ENCODE measurements around the gene C9orf50. TPM values are rescaled to one million over a fixed set of nuclear protein-coding genes. Genes with fewer than 3 reads are reported as not detected.

Gene C9orf50
- total RNA-seq, 1 experiment from 2014 or later = not detected

DNA sequence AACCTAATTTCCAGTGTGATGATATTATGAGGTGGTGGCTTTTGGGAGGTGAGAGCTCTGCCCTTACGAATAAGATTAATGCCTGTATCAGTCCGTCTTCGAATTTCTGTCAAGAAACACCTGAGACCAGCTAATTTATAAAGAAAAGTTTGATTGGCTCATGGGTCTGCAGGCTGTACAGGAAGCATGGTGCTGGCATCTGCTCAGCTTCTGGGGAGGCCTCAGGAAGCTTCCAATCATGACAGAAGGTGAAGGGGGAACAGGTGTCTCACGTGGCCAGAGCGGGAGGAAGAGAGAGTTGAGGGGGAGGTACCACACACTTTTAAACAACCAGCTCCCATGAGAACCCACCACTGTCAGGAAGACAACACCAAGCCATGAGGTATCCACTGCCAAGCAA is 46.9 kb downstream of the C9orf50 start:
- Histone ChIP-seq H3K9me3 (ENCODE audit: control insufficient read depth, insufficient read depth, low read depth, low read length) (no peaks in the 10 kb centered on the region), H3K4me1 (ENCODE audit: control insufficient read depth, insufficient read depth, low read length) (peaks cover 6% of the 10 kb centered on the region), H3K4me3 (ENCODE audit: low read depth in 2 of 2, low read length in 2 of 2) (no peak overlapping the region), H3K27ac (ENCODE audit: low read length) (no peak overlapping the region), H3K36me3 (ENCODE audit: control insufficient read depth, insufficient read depth, low read length) (no peaks in the 10 kb centered on the region), H3K27me3 (ENCODE audit: control insufficient read depth, insufficient read depth, low read length) (no peaks in the 10 kb centered on the region)
- DNase-seq (ENCODE audit: low read depth, low spot score) (no peak), ATAC-seq (no peak)
- no peak for TF ChIP-seq TCF7L2 (IDR thresholded peaks at IDR 0.05; ENCODE audit: low read depth, low read length)
- TF ChIP-seq SIN3A (IDR thresholded peaks at IDR 0.05; ENCODE audit: borderline replicate concordance, insufficient read depth, low read depth, low read length) = no peak
- TF ChIP-seq, protein P1, sequence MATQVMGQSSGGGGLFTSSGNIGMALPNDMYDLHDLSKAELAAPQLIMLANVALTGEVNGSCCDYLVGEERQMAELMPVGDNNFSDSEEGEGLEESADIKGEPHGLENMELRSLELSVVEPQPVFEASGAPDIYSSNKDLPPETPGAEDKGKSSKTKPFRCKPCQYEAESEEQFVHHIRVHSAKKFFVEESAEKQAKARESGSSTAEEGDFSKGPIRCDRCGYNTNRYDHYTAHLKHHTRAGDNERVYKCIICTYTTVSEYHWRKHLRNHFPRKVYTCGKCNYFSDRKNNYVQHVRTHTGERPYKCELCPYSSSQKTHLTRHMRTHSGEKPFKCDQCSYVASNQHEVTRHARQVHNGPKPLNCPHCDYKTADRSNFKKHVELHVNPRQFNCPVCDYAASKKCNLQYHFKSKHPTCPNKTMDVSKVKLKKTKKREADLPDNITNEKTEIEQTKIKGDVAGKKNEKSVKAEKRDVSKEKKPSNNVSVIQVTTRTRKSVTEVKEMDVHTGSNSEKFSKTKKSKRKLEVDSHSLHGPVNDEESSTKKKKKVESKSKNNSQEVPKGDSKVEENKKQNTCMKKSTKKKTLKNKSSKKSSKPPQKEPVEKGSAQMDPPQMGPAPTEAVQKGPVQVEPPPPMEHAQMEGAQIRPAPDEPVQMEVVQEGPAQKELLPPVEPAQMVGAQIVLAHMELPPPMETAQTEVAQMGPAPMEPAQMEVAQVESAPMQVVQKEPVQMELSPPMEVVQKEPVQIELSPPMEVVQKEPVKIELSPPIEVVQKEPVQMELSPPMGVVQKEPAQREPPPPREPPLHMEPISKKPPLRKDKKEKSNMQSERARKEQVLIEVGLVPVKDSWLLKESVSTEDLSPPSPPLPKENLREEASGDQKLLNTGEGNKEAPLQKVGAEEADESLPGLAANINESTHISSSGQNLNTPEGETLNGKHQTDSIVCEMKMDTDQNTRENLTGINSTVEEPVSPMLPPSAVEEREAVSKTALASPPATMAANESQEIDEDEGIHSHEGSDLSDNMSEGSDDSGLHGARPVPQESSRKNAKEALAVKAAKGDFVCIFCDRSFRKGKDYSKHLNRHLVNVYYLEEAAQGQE (IDR thresholded peaks at IDR 0.05; ENCODE audit: insufficient read depth in 1 of 2, low read depth in 2 of 2, low read length in 1 of 2) = no peak
- no peak for TF ChIP-seq CTCF (IDR thresholded peaks at IDR 0.05)
- TF ChIP-seq POLR2AphosphoS5 (IDR thresholded peaks at IDR 0.05; ENCODE audit: low read depth, low read length) = no peak
- ChIA-PET POLR2A (interaction anchor here (0.7 kb wide), 1 partner anchor 23 kb away, joined by 4 read pairs; no protein-coding TSS in a partner anchor), CTCF (no interaction called here)
- in situ Hi-C loops (cut with HindIII; ENCODE audit: low pct_unique_long_range_greater_than_20kb, low sequenced_read_pairs) = no loop called here
- intact Hi-C loops (cut with micrococcal nuclease; ENCODE audit: unreplicated experiment) = no loop called here
- no TSS peak for BruUV-seq (replicated peaks)

GRCh38 chr9:129572517-129572916 is 48.4 kb downstream of the C9orf50 start:
- no peaks in the 10 kb centered on the region for H3K9me3 ChIP-seq (ENCODE audit: control insufficient read depth, insufficient read depth, low read depth, low read length)
- intact Hi-C loops (cut with micrococcal nuclease; ENCODE audit: unreplicated experiment) = no loop called here
- CTCF ChIA-PET = no interaction called here
- H3K27me3 ChIP-seq (ENCODE audit: control insufficient read depth, insufficient read depth, low read length) = no peaks in the 10 kb centered on the region
- no peak overlapping the region for H3K27ac ChIP-seq (ENCODE audit: low read length)
- no peak overlapping the region for H3K4me3 ChIP-seq (ENCODE audit: low read depth in 2 of 2, low read length in 2 of 2)
- BruUV-seq (replicated peaks) = no TSS peak
- no peak for ATAC-seq
- no peak for TF ChIP-seq CTCF (IDR thresholded peaks at IDR 0.05)
- TF ChIP-seq SIN3A (IDR thresholded peaks at IDR 0.05; ENCODE audit: borderline replicate concordance, insufficient read depth, low read depth, low read length) = no peak
- TF ChIP-seq, protein P1 (IDR thresholded peaks at IDR 0.05; ENCODE audit: insufficient read depth in 1 of 2, low read depth in 2 of 2, low read length in 1 of 2) = no peak
- no peak for TF ChIP-seq TCF7L2 (IDR thresholded peaks at IDR 0.05; ENCODE audit: low read depth, low read length)
- TF ChIP-seq POLR2AphosphoS5 (IDR thresholded peaks at IDR 0.05; ENCODE audit: low read depth, low read length) = no peak
- in situ Hi-C loops (cut with HindIII; ENCODE audit: low pct_unique_long_range_greater_than_20kb, low sequenced_read_pairs) = no loop called here
- no peak for DNase-seq (ENCODE audit: low read depth, low spot score)
- H3K4me1 ChIP-seq (ENCODE audit: control insufficient read depth, insufficient read depth, low read length) = peaks cover 6% of the 10 kb centered on the region
- H3K36me3 ChIP-seq (ENCODE audit: control insufficient read depth, insufficient read depth, low read length) = no peaks in the 10 kb centered on the region
- POLR2A ChIA-PET = no interaction called here

Measured in Panc1 (cell line).